HepG2 (cell line): Measurements from ENCODE around the gene ARHGAP45. TPM values are rescaled to one million over a fixed set of nuclear protein-coding genes. Genes with fewer than 3 reads are reported as not detected.
A peak's percentile ranks its signal among the peaks of the same experiment; 100 is the strongest.

ENCODE experiments used
- GATAD2A ChIP-seq: IDR thresholded peaks from 2 replicates; pipeline ENCODE4 v1.6.1; 2016
- HMG20B ChIP-seq: conservative IDR thresholded peaks from 2 replicates; pipeline ENCODE4 v1.6.1; 2016; ENCODE audit warnings: missing genetic modification reagents, missing compliant biosample characterization
- HNRNPLL ChIP-seq: fragments of 200-400 bp; formaldehyde crosslinking; IDR thresholded peaks from 2 replicates; pipeline ENCODE4 v1.6.1; 2017; ENCODE audit warnings: mild to moderate bottlenecking, low read depth, low read length; ENCODE audit not compliant: poor library complexity, severe bottlenecking
- JARID2 ChIP-seq: sonication (generic); formaldehyde crosslinking; IDR thresholded peaks from 2 replicates; pipeline ENCODE4 v1.8.1; 2023; ENCODE audit warnings: missing genetic modification reagents, inconsistent platforms; ENCODE audit not compliant: insufficient replicate concordance
- PAF1 ChIP-seq: IDR thresholded peaks from 2 replicates; pipeline ENCODE4 v1.6.1; 2016; ENCODE audit warnings: missing genetic modification reagents, missing compliant biosample characterization
- PAWR ChIP-seq: sonication (generic); formaldehyde crosslinking; IDR thresholded peaks from 2 replicates; pipeline ENCODE4 v1.4.0; 2020; ENCODE audit warnings: missing genetic modification reagents, mild to moderate bottlenecking, borderline replicate concordance
- PHF5A ChIP-seq: IDR thresholded peaks from one replicate; pipeline ENCODE4 v1.6.1; 2018; ENCODE audit warnings: low read depth, missing genetic modification reagents; ENCODE audit not compliant: unreplicated experiment
- PITX1 ChIP-seq: sonication (generic); formaldehyde crosslinking; IDR thresholded peaks from 2 replicates; pipeline ENCODE4 v1.5.1; 2020; ENCODE audit warnings: mild to moderate bottlenecking, missing genetic modification reagents
- ZFAT ChIP-seq: sonication (generic); formaldehyde crosslinking; conservative IDR thresholded peaks from 2 replicates; pipeline ENCODE4 v1.8.1; 2023; ENCODE audit warnings: missing genetic modification reagents, inconsistent platforms
- ZFP90 ChIP-seq: sonication (generic); formaldehyde crosslinking; IDR thresholded peaks from 2 replicates; pipeline ENCODE4 v1.8.0; 2022; ENCODE audit warnings: missing genetic modification reagents, mild to moderate bottlenecking, inconsistent platforms, borderline replicate concordance
- ZNF24 ChIP-seq: fragments of 450-650 bp; IDR thresholded peaks from 2 replicates; pipeline ENCODE4 v1.6.1; 2017; ENCODE audit warnings: antibody characterized with exemption, mild to moderate bottlenecking
- ZNF563 ChIP-seq: sonication (generic); formaldehyde crosslinking; IDR thresholded peaks from 2 replicates; pipeline ENCODE4 v1.8.0; 2022; ENCODE audit warnings: mild to moderate bottlenecking, moderate library complexity, missing genetic modification reagents
- ZNF615 ChIP-seq: sonication (generic); formaldehyde crosslinking; IDR thresholded peaks from 2 replicates; pipeline ENCODE4 v1.5.0; 2020; ENCODE audit warnings: mild to moderate bottlenecking, missing genetic modification reagents, borderline replicate concordance
- polyA plus RNA-seq, 8 experiments: library from polyadenylated mRNA; depleted of rRNA in 3 of 8; stranded (reverse) in 7 of 8; unstranded in 1 of 8; fragments of >200 nt; fragmentation: Illumina TruSeq in 4 of 8; extraction: Trizol in 4 of 8; gene quantifications; 2 replicates each; pipeline versions ENCODE4 v1.2.1 to v1.2.3, GENCODE V29; 2011 to 2016; ENCODE audit warnings: low read depth in 4 of 8, missing spikeins in 1 of 8, mixed read lengths in 1 of 8; ENCODE audit not compliant: insufficient read depth in 1 of 8
- total RNA-seq, 5 experiments: library from RNA; depleted of rRNA; stranded (reverse); fragments of >200 nt; fragmentation: Illumina TruSeq; extraction: Trizol; gene quantifications; 2 replicates each; pipeline ENCODE4 v1.2.3, GENCODE V29; 2016; ENCODE audit warnings: low read depth in 1 of 5
- TF ChIP-seq, protein P1 (sequence below): sonication (generic); formaldehyde crosslinking; conservative IDR thresholded peaks from 2 replicates; pipeline ENCODE4 v1.8.0; 2022; ENCODE audit warnings: mild to moderate bottlenecking, moderate library complexity, missing genetic modification reagents
- TF ChIP-seq, protein P2 (sequence below): sonication (generic); formaldehyde crosslinking; IDR thresholded peaks from 2 replicates; pipeline ENCODE4 v1.4.0; 2020; ENCODE audit warnings: mild to moderate bottlenecking, missing genetic modification reagents
- TF ChIP-seq, protein P3 (sequence below): IDR thresholded peaks from 2 replicates; pipeline ENCODE4 v1.6.1; 2016; ENCODE audit warnings: missing compliant biosample characterization, missing genetic modification reagents, borderline replicate concordance
- TF ChIP-seq, protein P4 (sequence below): sonication (generic); formaldehyde crosslinking; IDR thresholded peaks from 2 replicates; pipeline ENCODE4 v1.4.0; 2020; ENCODE audit warnings: mild to moderate bottlenecking, missing genetic modification reagents

Gene ARHGAP45
- total and polyA plus RNA-seq, 2 of the 13 experiments (the other 11 are each of a cell fraction or from before 2014, with no cell fraction given), result 0.84 to 32.0 TPM

DNA sequence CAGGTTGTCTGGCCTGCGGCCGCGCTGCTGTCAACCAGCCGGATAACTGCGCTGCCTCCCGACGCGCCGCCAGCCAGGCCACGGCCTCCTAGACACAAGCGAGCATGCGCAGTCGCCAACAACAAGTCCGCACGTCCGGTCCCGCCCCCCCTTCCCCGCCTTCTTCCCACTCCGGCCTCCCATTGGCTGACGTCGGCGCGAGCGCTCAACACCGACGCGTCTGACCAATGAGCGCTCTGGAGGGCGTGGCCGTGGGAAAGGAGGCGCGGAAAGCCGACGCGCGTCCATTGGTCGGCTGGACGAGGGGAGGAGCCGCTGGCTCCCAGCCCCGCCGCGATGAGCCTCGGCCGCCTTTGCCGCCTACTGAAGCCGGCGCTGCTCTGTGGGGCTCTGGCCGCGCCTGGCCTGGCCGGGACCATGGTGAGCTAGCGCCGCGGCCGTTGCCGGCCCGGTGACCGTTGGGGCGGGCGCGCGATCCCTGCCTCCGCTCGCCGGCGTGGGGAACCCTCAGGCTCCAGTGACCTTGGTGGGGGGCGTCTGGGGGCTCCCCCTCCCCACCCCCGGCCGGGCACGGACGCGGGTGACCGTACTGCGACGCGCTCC lies 36.8 kb downstream of the ARHGAP45 start, which contains the start of gene GPX4 (continued):
- TF ChIP-seq, protein P1, sequence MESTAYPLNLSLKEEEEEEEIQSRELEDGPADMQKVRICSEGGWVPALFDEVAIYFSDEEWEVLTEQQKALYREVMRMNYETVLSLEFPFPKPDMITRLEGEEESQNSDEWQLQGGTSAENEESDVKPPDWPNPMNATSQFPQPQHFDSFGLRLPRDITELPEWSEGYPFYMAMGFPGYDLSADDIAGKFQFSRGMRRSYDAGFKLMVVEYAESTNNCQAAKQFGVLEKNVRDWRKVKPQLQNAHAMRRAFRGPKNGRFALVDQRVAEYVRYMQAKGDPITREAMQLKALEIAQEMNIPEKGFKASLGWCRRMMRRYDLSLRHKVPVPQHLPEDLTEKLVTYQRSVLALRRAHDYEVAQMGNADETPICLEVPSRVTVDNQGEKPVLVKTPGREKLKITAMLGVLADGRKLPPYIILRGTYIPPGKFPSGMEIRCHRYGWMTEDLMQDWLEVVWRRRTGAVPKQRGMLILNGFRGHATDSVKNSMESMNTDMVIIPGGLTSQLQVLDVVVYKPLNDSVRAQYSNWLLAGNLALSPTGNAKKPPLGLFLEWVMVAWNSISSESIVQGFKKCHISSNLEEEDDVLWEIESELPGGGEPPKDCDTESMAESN (CRISPR knock-in tag), result peak; percentile 68
- TF ChIP-seq PAWR (CRISPR knock-in tag) (no peak), ZNF563 (CRISPR knock-in tag) (peak; percentile 92), ZFAT (CRISPR knock-in tag) (no peak), PHF5A (CRISPR knock-in tag) (no peak), GATAD2A (CRISPR knock-in tag) (no peak), PITX1 (CRISPR knock-in tag) (no peak; the same call in 1 of the 2 replicates), PAF1 (CRISPR knock-in tag) (no peak), JARID2 (CRISPR knock-in tag) (no peak), ZNF24 (no peak), HMG20B (no peak), ZFP90 (CRISPR knock-in tag) (no peak; the same call in 1 of the 2 replicates), HNRNPLL (peak; percentile 65), ZNF615 (CRISPR knock-in tag) (no peak)
- TF ChIP-seq, protein P2, sequence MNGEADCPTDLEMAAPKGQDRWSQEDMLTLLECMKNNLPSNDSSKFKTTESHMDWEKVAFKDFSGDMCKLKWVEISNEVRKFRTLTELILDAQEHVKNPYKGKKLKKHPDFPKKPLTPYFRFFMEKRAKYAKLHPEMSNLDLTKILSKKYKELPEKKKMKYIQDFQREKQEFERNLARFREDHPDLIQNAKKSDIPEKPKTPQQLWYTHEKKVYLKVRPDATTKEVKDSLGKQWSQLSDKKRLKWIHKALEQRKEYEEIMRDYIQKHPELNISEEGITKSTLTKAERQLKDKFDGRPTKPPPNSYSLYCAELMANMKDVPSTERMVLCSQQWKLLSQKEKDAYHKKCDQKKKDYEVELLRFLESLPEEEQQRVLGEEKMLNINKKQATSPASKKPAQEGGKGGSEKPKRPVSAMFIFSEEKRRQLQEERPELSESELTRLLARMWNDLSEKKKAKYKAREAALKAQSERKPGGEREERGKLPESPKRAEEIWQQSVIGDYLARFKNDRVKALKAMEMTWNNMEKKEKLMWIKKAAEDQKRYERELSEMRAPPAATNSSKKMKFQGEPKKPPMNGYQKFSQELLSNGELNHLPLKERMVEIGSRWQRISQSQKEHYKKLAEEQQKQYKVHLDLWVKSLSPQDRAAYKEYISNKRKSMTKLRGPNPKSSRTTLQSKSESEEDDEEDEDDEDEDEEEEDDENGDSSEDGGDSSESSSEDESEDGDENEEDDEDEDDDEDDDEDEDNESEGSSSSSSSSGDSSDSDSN, result peak; percentile 93
- TF ChIP-seq, protein P3, sequence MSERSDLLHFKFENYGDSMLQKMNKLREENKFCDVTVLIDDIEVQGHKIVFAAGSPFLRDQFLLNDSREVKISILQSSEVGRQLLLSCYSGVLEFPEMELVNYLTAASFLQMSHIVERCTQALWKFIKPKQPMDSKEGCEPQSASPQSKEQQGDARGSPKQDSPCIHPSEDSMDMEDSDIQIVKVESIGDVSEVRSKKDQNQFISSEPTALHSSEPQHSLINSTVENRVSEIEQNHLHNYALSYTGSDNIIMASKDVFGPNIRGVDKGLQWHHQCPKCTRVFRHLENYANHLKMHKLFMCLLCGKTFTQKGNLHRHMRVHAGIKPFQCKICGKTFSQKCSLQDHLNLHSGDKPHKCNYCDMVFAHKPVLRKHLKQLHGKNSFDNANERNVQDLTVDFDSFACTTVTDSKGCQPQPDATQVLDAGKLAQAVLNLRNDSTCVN (CRISPR knock-in tag), result no peak
- TF ChIP-seq, protein P4, sequence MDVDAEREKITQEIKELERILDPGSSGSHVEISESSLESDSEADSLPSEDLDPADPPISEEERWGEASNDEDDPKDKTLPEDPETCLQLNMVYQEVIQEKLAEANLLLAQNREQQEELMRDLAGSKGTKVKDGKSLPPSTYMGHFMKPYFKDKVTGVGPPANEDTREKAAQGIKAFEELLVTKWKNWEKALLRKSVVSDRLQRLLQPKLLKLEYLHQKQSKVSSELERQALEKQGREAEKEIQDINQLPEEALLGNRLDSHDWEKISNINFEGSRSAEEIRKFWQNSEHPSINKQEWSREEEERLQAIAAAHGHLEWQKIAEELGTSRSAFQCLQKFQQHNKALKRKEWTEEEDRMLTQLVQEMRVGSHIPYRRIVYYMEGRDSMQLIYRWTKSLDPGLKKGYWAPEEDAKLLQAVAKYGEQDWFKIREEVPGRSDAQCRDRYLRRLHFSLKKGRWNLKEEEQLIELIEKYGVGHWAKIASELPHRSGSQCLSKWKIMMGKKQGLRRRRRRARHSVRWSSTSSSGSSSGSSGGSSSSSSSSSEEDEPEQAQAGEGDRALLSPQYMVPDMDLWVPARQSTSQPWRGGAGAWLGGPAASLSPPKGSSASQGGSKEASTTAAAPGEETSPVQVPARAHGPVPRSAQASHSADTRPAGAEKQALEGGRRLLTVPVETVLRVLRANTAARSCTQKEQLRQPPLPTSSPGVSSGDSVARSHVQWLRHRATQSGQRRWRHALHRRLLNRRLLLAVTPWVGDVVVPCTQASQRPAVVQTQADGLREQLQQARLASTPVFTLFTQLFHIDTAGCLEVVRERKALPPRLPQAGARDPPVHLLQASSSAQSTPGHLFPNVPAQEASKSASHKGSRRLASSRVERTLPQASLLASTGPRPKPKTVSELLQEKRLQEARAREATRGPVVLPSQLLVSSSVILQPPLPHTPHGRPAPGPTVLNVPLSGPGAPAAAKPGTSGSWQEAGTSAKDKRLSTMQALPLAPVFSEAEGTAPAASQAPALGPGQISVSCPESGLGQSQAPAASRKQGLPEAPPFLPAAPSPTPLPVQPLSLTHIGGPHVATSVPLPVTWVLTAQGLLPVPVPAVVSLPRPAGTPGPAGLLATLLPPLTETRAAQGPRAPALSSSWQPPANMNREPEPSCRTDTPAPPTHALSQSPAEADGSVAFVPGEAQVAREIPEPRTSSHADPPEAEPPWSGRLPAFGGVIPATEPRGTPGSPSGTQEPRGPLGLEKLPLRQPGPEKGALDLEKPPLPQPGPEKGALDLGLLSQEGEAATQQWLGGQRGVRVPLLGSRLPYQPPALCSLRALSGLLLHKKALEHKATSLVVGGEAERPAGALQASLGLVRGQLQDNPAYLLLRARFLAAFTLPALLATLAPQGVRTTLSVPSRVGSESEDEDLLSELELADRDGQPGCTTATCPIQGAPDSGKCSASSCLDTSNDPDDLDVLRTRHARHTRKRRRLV (CRISPR knock-in tag), result no peak
